Vagina (tissue), 2 donors: ENCODE results near the gene LAT. TPM values are rescaled to one million over a fixed set of nuclear protein-coding genes. Genes with fewer than 3 reads are reported as not detected.

Experiments
- DNase-seq, 2 donors: peaks; one replicate each; pipeline ENCODE4 v3.0.0-alpha.2; 2017; ENCODE audit errors: extremely low spot score in 2 of 2
- H3K27ac ChIP-seq: fragments of 200-600 bp; sonication (generic); one replicate; pipeline ENCODE4 v1.5.1; 2019
- H3K27me3 ChIP-seq: fragments of 200-600 bp; sonication (generic); one replicate; pipeline ENCODE4 v1.5.1; 2019
- H3K36me3 ChIP-seq, 2 donors: fragments of 200-600 bp; sonication (generic); one replicate each; pipeline ENCODE4 v1.5.1; 2017 to 2019
- H3K4me1 ChIP-seq: fragments of 200-600 bp; sonication (generic); one replicate; pipeline ENCODE4 v1.5.1; 2019
- H3K4me3 ChIP-seq, 2 donors: fragments of 200-600 bp; sonication (generic); 1 replicate in 1 of 2; 2 replicates in 1 of 2; pipeline ENCODE4 v1.5.1; 2016 to 2019
- H3K9me3 ChIP-seq: fragments of 200-600 bp; sonication (generic); one replicate; pipeline ENCODE4 v1.5.1; 2019
- CTCF ChIP-seq, 3 experiments: fragments of 450-650 bp in 2 of 3; fragments of 200-600 bp in 1 of 3; sonication (generic) in 1 of 3; IDR thresholded peaks; one replicate each; pipeline ENCODE4 v1.5.1; 2017 to 2019; ENCODE audit warnings: antibody characterized with exemption in 3 of 3, mild to moderate bottlenecking in 2 of 3, moderate library complexity in 2 of 3
- POLR2A ChIP-seq, 2 donors: fragments of 450-650 bp; IDR thresholded peaks; one replicate each; pipeline ENCODE4 v1.6.1; 2017; ENCODE audit warnings: antibody characterized with exemption in 2 of 2, mild to moderate bottlenecking in 2 of 2, moderate library complexity in 2 of 2
- POLR2AphosphoS5 ChIP-seq, 2 donors: sonication (generic); formaldehyde crosslinking; IDR thresholded peaks; one replicate each; pipeline ENCODE4 v1.9.0; 2017; ENCODE audit warnings: antibody characterized with exemption in 2 of 2, mild to moderate bottlenecking in 2 of 2, low read depth in 1 of 2; ENCODE audit not compliant: insufficient read depth in 1 of 2
- intact Hi-C: fragments of 100-400 bp; cut with DNase I; formaldehyde crosslinking; loops from one replicate; pipeline ENCODE4 v1.15.1; 2023
- total RNA-seq: library from RNA; depleted of rRNA; stranded (reverse); fragments of >200 nt; gene quantifications from one replicate; pipeline ENCODE4 v1.2.3, GENCODE V29; 2016

LAT gene
- total RNA-seq, 1 donor from 2014 or later, result 4.7 TPM

GRCh38 chr16:29009050-29009837, 24.4 kb downstream of the LAT start:
- intact Hi-C loops, result no loop called here
- DNase-seq, result no peak
- no peak for TF ChIP-seq CTCF (IDR thresholded peaks at IDR 0.05)
- TF ChIP-seq POLR2A (IDR thresholded peaks at IDR 0.05), result no peak
- TF ChIP-seq POLR2AphosphoS5 (IDR thresholded peaks at IDR 0.05; ENCODE audit: insufficient read depth in 1 of 2, low read depth in 1 of 2), result no peak
- peaks cover 12% of the 10 kb centered on the region for H3K4me1 ChIP-seq
- H3K4me3 ChIP-seq, result no peak overlapping the region
- H3K27ac ChIP-seq, result no peak overlapping the region
- no peaks in the 10 kb centered on the region for H3K36me3 ChIP-seq
- H3K27me3 ChIP-seq, result no peaks in the 10 kb centered on the region
- H3K9me3 ChIP-seq, result no peaks in the 10 kb centered on the region

- H3K4me3 ChIP-seq, result no peak overlapping the region
- no peaks in the 10 kb centered on the region for H3K9me3 ChIP-seq
- TF ChIP-seq CTCF (IDR thresholded peaks at IDR 0.05) (no peak), POLR2AphosphoS5 (IDR thresholded peaks at IDR 0.05; ENCODE audit: insufficient read depth in 1 of 2, low read depth in 1 of 2) (no peak), POLR2A (IDR thresholded peaks at IDR 0.05) (no peak)
- intact Hi-C loops, result no loop called here
- peaks cover 12% of the 10 kb centered on the region for H3K4me1 ChIP-seq
- no peak overlapping the region for H3K27ac ChIP-seq
- no peaks in the 10 kb centered on the region for H3K27me3 ChIP-seq
- no peaks in the 10 kb centered on the region for H3K36me3 ChIP-seq
- no peak for DNase-seq
Observed at GRCh38 chr16:29009838-29010166, 24.9 kb downstream of the LAT start.

- intact Hi-C loops, result no loop called here
- Histone ChIP-seq H3K27me3 (no peaks in the 10 kb centered on the region), H3K36me3 (no peaks in the 10 kb centered on the region), H3K27ac (no peak overlapping the region), H3K9me3 (no peaks in the 10 kb centered on the region), H3K4me3 (no peak overlapping the region), H3K4me1 (peaks cover 12% of the 10 kb centered on the region)
- no peak for TF ChIP-seq POLR2A (IDR thresholded peaks at IDR 0.05)
- TF ChIP-seq CTCF (IDR thresholded peaks at IDR 0.05), result no peak
- TF ChIP-seq POLR2AphosphoS5 (IDR thresholded peaks at IDR 0.05; ENCODE audit: insufficient read depth in 1 of 2, low read depth in 1 of 2), result no peak
- DNase-seq, result no peak
Observed at GRCh38 chr16:29011112-29011511, 26.3 kb downstream of the LAT start.

- H3K4me1 ChIP-seq, result peaks cover 12% of the 10 kb centered on the region
- H3K36me3 ChIP-seq, result no peaks in the 10 kb centered on the region
- intact Hi-C loops, result no loop called here
- no peak for DNase-seq
- H3K27ac ChIP-seq, result peak overlapping the region; percentile 48
- no peak overlapping the region for H3K4me3 ChIP-seq
- TF ChIP-seq CTCF (IDR thresholded peaks at IDR 0.05) (no peak), POLR2AphosphoS5 (IDR thresholded peaks at IDR 0.05; ENCODE audit: insufficient read depth in 1 of 2, low read depth in 1 of 2) (no peak), POLR2A (IDR thresholded peaks at IDR 0.05) (no peak)
- no peaks in the 10 kb centered on the region for H3K9me3 ChIP-seq
- H3K27me3 ChIP-seq, result no peaks in the 10 kb centered on the region
Observed at GRCh38 chr16:29011851-29012250, 27.0 kb downstream of the LAT start.

- Histone ChIP-seq H3K9me3 (no peaks in the 10 kb centered on the region), H3K27me3 (no peaks in the 10 kb centered on the region), H3K27ac (no peak overlapping the region), H3K4me3 (no peak overlapping the region), H3K36me3 (no peaks in the 10 kb centered on the region), H3K4me1 (peaks cover 12% of the 10 kb centered on the region)
- intact Hi-C loops, result no loop called here
- TF ChIP-seq CTCF (IDR thresholded peaks at IDR 0.05) (no peak), POLR2A (IDR thresholded peaks at IDR 0.05) (no peak), POLR2AphosphoS5 (IDR thresholded peaks at IDR 0.05; ENCODE audit: insufficient read depth in 1 of 2, low read depth in 1 of 2) (no peak)
- no peak for DNase-seq
Observed at GRCh38 chr16:29012913-29013553, 28.2 kb downstream of the LAT start.
